HG02642 (cell line): Measurements from ENCODE around the gene DDC.
"Not testable (repeated sequence)": the region's sequence is repeated elsewhere in the genome, so short reads cannot be mapped to it uniquely, and the experiment has no call there.

ENCODE experiments used
- ATAC-seq: cut with Tn5 transposase; IDR thresholded peaks from one replicate; pipeline ENCODE4 v1.9.1; 2021; ENCODE audit warnings: mild to moderate bottlenecking; ENCODE audit not compliant: unreplicated experiment, poor library complexity

The DDC gene

GRCh38 chr7:50466815-50467585 is 98.2 kb downstream of the DDC start:
- no peak for ATAC-seq

DNA sequence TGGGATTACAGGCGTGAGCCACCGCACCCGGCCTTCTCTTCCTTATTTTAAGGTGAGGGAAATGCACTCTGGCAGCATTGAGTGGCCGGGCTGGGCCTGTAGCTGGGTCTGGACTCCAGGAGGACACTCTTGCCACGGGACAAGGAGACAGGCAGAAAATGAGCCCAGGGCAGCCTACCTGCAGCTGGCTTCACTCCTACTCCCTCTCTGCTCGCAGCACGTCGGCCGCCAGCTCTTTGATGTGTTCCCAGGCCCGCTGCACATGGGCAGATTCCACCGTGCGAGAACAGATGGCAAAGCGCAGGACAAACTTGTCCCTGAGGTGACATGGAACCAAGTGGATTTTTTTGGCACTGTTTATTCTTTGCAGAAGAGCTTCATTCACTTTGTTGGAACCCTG is 102.2 kb downstream of the DDC start:
- no peak for ATAC-seq

DNA sequence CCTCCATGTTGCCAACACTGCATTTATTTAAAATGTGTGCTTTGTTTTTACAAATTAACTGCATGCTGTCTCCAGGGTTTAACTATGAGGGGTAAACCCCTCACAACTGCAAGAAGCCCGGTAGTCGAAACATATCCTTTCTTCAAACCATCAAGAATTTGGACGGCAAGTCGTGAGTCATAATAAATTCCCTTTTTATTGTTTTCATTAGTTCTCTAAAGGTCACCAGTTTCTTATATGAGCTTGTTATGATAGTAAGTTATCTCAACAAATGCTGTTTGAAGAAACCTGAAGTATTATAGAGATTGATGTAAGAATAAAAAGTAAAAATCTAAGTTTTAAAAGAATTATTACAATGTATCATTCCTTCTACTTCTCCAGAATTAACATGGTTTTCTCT is 102.8 kb downstream of the DDC start:
- no peak for ATAC-seq

- no peak for ATAC-seq
Measured at GRCh38 chr7:50461695-50462094, 103.5 kb downstream of the DDC start.

DNA sequence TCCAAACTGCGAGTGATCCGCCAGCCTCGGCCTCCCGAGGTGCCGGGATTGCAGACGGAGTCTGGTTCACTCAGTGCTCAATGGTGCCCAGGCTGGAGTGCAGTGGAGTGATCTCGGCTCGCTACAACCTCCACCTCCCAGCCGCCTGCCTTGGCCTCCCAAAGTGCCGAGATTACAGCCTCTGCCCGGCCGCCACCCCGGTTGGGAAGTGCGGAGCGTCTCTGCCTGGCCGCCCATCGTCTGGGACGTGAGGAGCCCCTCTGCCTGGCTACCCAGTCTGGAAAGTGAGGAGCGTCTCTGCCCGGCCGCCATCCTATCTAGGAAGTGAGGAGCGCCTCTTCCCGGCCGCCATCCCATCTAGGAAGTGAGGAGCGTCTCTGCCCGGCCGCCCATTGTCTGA is 106.0 kb downstream of the DDC start:
- ATAC-seq, result not testable (repeated sequence)

- not testable (repeated sequence) for ATAC-seq
Measured at GRCh38 chr7:50458651-50459050, 106.6 kb downstream of the DDC start.

DNA sequence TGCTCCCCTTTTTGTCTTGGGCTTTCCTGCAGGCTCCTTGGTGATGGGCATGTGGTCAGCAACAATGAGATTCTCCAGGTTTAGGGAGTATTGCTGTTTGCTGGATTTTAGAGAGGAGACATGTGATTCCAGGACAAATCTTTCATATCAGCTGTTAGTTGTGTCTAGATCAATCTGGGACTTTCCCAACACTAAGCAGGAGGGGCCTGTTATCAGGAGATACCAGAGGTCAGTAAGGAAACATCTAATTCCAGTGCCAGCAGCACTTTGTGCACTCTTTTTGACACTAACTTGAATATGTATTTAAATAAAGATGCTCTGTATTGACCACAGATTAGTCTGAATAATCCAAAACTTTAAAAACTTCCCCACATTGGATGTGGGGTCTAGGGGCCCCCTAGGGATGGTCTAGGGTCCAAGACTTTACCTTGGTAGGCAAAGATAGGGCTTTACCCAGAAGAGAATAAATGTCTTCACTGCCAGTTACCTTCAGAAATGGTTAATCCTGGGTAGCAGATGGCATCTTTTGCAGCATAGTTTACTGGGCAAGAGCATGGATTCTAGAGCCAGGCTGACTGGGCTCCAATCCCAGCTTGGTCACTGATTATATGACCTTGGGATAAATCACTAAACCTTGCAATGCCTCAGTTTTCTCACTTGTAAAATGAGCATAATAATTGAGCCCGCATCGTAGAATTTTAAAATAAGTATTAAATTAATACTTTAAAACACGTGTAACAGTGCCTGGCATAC is 108.7 kb downstream of the DDC start:
- no peak for ATAC-seq

DNA sequence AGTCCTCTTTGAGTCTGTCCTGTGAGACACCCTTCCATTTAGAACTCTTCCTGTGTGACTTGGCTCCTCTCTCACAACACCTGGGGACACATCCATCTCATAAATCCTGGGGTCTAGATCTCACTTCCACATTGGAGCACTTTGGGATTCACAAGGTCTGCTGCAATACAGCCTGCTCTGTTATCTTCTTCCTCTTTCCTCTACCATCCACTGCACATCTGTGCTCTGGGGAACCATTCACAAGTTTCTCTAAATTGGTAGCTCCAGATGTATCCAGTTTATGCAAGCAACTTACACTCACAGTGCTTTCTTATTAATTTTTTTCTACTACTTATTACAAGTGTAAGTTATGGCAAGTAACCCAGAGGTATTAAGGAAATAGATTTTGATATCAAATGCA is 109.5 kb downstream of the DDC start:
- ATAC-seq, result no peak

DNA sequence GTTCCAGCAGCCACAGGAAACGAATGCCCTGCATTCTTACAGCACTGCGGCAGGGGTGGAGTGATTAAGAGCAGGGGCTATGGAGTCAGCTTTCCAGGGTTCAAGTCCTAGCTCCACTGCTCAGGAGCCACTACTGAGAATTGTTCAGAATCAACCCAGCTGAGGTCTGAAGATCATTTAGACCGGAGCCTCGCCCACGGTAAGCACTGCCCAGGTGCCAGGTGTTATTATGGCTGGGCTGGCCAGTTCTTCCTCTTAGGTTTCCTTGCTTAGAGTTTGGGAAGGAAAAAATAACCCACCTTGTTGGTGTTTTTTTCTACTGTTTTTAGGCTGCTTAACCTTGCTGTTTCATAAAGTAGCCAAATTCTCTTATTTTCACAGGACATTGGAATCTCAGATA is 110.2 kb downstream of the DDC start:
- no peak for ATAC-seq

- peak; percentile 27 for ATAC-seq
Measured at GRCh38 chr7:50450590-50451032, 114.6 kb downstream of the DDC start.

DNA sequence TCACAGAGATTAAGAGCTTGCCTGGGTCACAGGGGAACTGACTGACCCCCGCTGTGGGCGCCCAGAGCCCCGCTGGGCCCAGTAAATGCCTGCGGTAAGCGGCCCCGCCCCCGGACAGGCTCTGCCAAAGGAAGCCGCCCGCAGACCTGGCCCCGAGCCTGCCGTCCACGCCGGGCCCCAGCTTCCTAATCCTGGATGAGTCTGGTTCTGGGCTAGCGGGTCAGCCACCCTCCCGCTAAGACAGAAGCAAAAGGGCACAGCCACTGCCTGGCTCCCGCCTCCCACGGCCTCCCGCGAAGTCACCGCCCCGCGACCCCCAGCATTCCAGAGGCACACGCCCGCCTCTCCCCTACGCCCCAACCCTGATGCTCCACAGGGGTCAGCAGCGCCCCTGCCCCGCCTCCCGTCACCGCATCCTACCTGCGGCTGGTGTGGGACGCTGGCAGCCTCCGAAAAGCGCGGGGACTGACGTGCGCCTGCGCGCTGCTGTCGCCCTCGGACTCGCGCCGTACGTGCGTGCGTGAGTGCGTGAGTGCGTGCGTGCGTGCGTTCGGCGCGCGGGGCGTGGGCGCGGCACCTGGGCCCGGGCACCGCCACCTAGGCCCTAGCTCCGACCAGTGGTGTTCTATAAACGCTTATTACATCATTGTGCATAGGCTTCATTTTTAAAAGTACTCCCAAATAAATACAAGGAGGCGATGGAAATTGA is 115.2 kb downstream of the DDC start, which contains the start of gene FIGNL1:
Gene FIGNL1, minus strand, starts transcription at position 470 of the 709 bp plus-strand sequence. CDS start 3,063 bp downstream, outside the sequence.
- peak; percentile 89 for ATAC-seq

DNA sequence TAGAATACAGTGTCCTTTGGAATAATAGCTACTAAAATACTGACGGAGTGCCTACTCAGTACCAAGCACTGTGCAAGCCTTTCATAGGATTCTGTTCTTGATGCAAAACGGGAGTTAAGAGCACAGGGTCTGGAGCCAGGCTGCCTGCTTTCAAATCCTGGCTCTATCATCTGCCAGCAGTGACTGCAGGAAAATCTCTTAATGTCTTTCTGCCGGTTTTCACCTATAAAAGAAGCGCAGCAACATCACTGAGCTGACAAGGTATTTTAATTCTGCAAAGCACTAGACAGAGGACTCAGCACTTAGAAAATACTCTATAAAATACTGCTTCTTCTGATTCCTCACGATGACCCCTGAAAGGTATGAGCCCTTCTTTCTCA is 115.7 kb downstream of the DDC start:
- no peak for ATAC-seq

GRCh38 chr7:50448823-50449222 is 116.4 kb downstream of the DDC start:
- ATAC-seq, result no peak

DNA sequence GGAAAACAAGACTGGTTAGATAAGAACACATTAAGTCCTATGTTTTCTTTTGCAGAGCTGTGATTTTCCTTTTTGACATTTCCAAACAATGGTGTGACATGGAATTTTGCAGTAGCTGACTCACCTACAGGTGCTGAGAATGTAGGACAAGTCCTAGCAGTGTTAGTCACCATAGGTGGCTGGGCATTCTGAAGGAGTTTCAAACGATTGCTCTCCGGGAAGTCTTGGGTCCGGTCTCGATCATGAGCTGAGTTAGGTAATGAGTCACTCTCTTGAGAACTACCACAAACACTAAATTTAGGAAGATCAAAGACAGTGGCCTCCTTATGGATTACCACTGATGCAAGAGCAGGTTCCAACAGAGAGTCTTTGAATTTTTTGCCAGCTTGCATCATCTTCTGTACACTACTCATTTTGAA is 118.7 kb downstream of the DDC start:
- no peak for ATAC-seq

GRCh38 chr7:50436133-50436806 is 128.9 kb downstream of the DDC start:
- ATAC-seq, result no peak

- ATAC-seq, result no peak
Measured at GRCh38 chr7:50431722-50432305, 133.4 kb downstream of the DDC start.

GRCh38 chr7:50431316-50431715 is 133.9 kb downstream of the DDC start:
- ATAC-seq, result no peak

- no peak for ATAC-seq
Measured at GRCh38 chr7:50428911-50429310, 136.3 kb downstream of the DDC start.

DNA sequence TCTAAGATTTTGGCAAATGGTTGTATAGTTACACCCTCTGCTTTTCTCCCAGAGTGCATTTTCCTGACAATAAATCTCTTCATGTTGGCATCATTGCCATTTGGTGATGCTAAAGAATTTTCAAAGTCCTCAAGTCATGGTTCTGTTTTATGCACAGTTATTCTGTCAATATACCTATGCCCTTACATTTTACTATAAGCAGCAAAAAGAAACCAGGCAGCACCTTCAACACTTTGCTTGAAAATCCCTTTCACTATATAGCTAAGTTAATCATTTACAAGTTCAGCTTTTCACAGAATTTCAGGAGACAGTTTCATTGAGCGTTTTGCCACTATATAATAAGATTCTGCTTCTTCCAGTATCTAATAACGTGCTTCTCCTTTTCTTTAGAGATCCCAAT is 137.7 kb downstream of the DDC start:
- ATAC-seq, result no peak
